Stimulated activated naive CD8-positive, alpha-beta T cell treated with anti-CD3 and anti-CD28 coated beads, Interleukin-15, Interleukin-2, amounts not matched to agents 100 ng/mL and 50 ng/mL, for 24 hours (primary cell): ENCODE results near the gene FLNC.

ENCODE experiments used
- H3K27ac Mint-ChIP-seq: one replicate; pipeline ENCODE4 v1.8.0; 2021; ENCODE audit warnings: mild to moderate bottlenecking, mixed read lengths
- H3K27me3 Mint-ChIP-seq: one replicate; pipeline ENCODE4 v1.8.0; 2021; ENCODE audit warnings: mixed read lengths
- H3K36me3 Mint-ChIP-seq: one replicate; pipeline ENCODE4 v1.8.0; 2021; ENCODE audit warnings: low read depth, mixed read lengths
- H3K4me1 Mint-ChIP-seq: one replicate; pipeline ENCODE4 v1.8.0; 2021; ENCODE audit warnings: low read depth, mixed read lengths
- H3K4me3 Mint-ChIP-seq: one replicate; pipeline ENCODE4 v1.8.0; 2021; ENCODE audit warnings: mild to moderate bottlenecking, mixed read lengths
- H3K9me3 Mint-ChIP-seq: one replicate; pipeline ENCODE4 v1.8.0; 2021; ENCODE audit warnings: mixed read lengths

FLNC gene

GRCh38 chr7:128812514-128813168 lies 17.6 kb upstream of the FLNC start:
- no peaks in the 10 kb centered on the region for H3K4me1 Mint-ChIP-seq
- no peak overlapping the region for H3K4me3 Mint-ChIP-seq
- H3K9me3 Mint-ChIP-seq, result no peaks in the 10 kb centered on the region
- H3K27me3 Mint-ChIP-seq, result no peaks in the 10 kb centered on the region
- no peaks in the 10 kb centered on the region for H3K36me3 Mint-ChIP-seq
- no peak overlapping the region for H3K27ac Mint-ChIP-seq

GRCh38 chr7:128814499-128814898 lies 15.7 kb upstream of the FLNC start:
- Mint-ChIP-seq H3K36me3 (no peaks in the 10 kb centered on the region), H3K4me3 (no peak overlapping the region), H3K27me3 (no peaks in the 10 kb centered on the region), H3K4me1 (no peaks in the 10 kb centered on the region), H3K9me3 (no peaks in the 10 kb centered on the region), H3K27ac (no peak overlapping the region)

- Mint-ChIP-seq H3K27me3 (no peaks in the 10 kb centered on the region), H3K4me3 (no peak overlapping the region), H3K4me1 (peaks cover 7% of the 10 kb centered on the region), H3K27ac (no peak overlapping the region), H3K9me3 (no peaks in the 10 kb centered on the region), H3K36me3 (no peaks in the 10 kb centered on the region)
Observed at GRCh38 chr7:128815289-128815942, 14.8 kb upstream of the FLNC start.

- Mint-ChIP-seq H3K4me3 (no peak overlapping the region), H3K27ac (no peak overlapping the region), H3K9me3 (no peaks in the 10 kb centered on the region), H3K36me3 (no peaks in the 10 kb centered on the region), H3K4me1 (peaks cover 9% of the 10 kb centered on the region), H3K27me3 (no peaks in the 10 kb centered on the region)
Observed at GRCh38 chr7:128818694-128819093, 11.5 kb upstream of the FLNC start.

GRCh38 chr7:128821724-128822123 lies 8.5 kb upstream of the FLNC start:
- Mint-ChIP-seq H3K4me3 (no peak overlapping the region), H3K9me3 (no peaks in the 10 kb centered on the region), H3K4me1 (peaks cover 9% of the 10 kb centered on the region), H3K36me3 (no peaks in the 10 kb centered on the region), H3K27me3 (peaks cover 2% of the 10 kb centered on the region), H3K27ac (no peak overlapping the region)

- no peaks in the 10 kb centered on the region for H3K36me3 Mint-ChIP-seq
- H3K4me3 Mint-ChIP-seq, result no peak overlapping the region
- peaks cover 15% of the 10 kb centered on the region for H3K4me1 Mint-ChIP-seq
- no peaks in the 10 kb centered on the region for H3K9me3 Mint-ChIP-seq
- H3K27ac Mint-ChIP-seq, result no peak overlapping the region
- peaks cover 39% of the 10 kb centered on the region for H3K27me3 Mint-ChIP-seq
Observed at GRCh38 chr7:128826512-128826911, 3.7 kb upstream of the FLNC start.

- no peak overlapping the region for H3K4me3 Mint-ChIP-seq
- H3K27me3 Mint-ChIP-seq, result peaks cover 41% of the 10 kb centered on the region
- H3K36me3 Mint-ChIP-seq, result no peaks in the 10 kb centered on the region
- H3K9me3 Mint-ChIP-seq, result no peaks in the 10 kb centered on the region
- H3K4me1 Mint-ChIP-seq, result peaks cover 19% of the 10 kb centered on the region
- H3K27ac Mint-ChIP-seq, result no peak overlapping the region
Observed at GRCh38 chr7:128826916-128827247, 3.3 kb upstream of the FLNC start.

GRCh38 chr7:128827248-128827958 lies 2.8 kb upstream of the FLNC start:
- peaks cover 41% of the 10 kb centered on the region for H3K27me3 Mint-ChIP-seq

GRCh38 chr7:128827971-128828711 lies 2.1 kb upstream of the FLNC start:
- Mint-ChIP-seq H3K27me3 (peaks cover 41% of the 10 kb centered on the region), H3K4me3 (no peak overlapping the region), H3K27ac (no peak overlapping the region)

More at GRCh38 chr7:128827248-128827958, 2.8 kb upstream of the FLNC start:
- H3K27ac Mint-ChIP-seq, result no peak overlapping the region
- H3K36me3 Mint-ChIP-seq, result no peaks in the 10 kb centered on the region
- H3K4me1 Mint-ChIP-seq, result peaks cover 19% of the 10 kb centered on the region
- no peak overlapping the region for H3K4me3 Mint-ChIP-seq
- H3K9me3 Mint-ChIP-seq, result no peaks in the 10 kb centered on the region

GRCh38 chr7:128829391-128830166 lies 627 bp upstream of the FLNC start:
- H3K4me1 Mint-ChIP-seq, result peaks cover 19% of the 10 kb centered on the region
- no peaks in the 10 kb centered on the region for H3K36me3 Mint-ChIP-seq
- peak overlapping the region; percentile 35 for H3K4me3 Mint-ChIP-seq
- peaks cover 46% of the 10 kb centered on the region for H3K27me3 Mint-ChIP-seq
- H3K9me3 Mint-ChIP-seq, result no peaks in the 10 kb centered on the region
- no peak overlapping the region for H3K27ac Mint-ChIP-seq

More at GRCh38 chr7:128827971-128828711, 2.1 kb upstream of the FLNC start:
- Mint-ChIP-seq H3K36me3 (no peaks in the 10 kb centered on the region), H3K9me3 (no peaks in the 10 kb centered on the region), H3K4me1 (peaks cover 19% of the 10 kb centered on the region)

GRCh38 chr7:128831178-128831993 lies 1.2 kb downstream of the FLNC start:
- H3K4me1 Mint-ChIP-seq, result peaks cover 19% of the 10 kb centered on the region
- no peaks in the 10 kb centered on the region for H3K9me3 Mint-ChIP-seq
- H3K36me3 Mint-ChIP-seq, result no peaks in the 10 kb centered on the region
- H3K4me3 Mint-ChIP-seq, result peak overlapping the region; percentile 35
- peaks cover 46% of the 10 kb centered on the region for H3K27me3 Mint-ChIP-seq
- H3K27ac Mint-ChIP-seq, result no peak overlapping the region

GRCh38 chr7:128831994-128832879 lies 2.0 kb downstream of the FLNC start:
- Mint-ChIP-seq H3K27ac (no peak overlapping the region), H3K4me3 (no peak overlapping the region), H3K27me3 (peaks cover 40% of the 10 kb centered on the region), H3K9me3 (no peaks in the 10 kb centered on the region), H3K4me1 (peaks cover 19% of the 10 kb centered on the region), H3K36me3 (no peaks in the 10 kb centered on the region)

- Mint-ChIP-seq H3K27me3 (peaks cover 38% of the 10 kb centered on the region), H3K9me3 (no peaks in the 10 kb centered on the region), H3K27ac (no peak overlapping the region), H3K4me1 (peaks cover 19% of the 10 kb centered on the region), H3K36me3 (no peaks in the 10 kb centered on the region), H3K4me3 (no peak overlapping the region)
Observed at GRCh38 chr7:128832880-128833147, 2.6 kb downstream of the FLNC start.
